Measurements from ENCODE around the gene RANBP3L. TPM values are rescaled to one million over a fixed set of nuclear protein-coding genes. Genes with fewer than 3 reads are reported as not detected.

The RANBP3L gene
- total and polyA plus RNA-seq, 4 donors: 0.33 to 9.2 (median 2.1) TPM

DNA sequence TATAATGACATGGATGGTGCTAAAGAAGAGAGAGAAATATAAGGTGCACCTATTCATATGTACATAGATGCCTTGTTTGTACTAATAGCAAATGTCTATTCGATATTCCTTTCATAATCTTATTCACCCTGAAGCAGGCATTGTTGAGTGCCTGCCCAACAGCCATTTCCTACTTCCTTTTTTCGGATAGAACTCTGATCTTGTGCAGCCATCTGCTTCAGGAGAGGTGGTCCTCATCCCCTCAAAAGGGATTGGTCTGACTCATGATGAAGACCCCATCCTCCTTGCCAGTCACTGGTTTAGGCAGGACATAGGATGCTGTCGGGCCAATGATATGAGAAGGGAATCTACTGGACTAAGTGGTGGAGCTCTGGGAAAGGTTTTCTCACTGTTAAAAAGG, 8.4 kb upstream of the RANBP3L start:
- H3K27me3 ChIP-seq (ENCODE audit: control insufficient read depth in 4 of 4, insufficient read depth in 4 of 4, low read length in 3 of 4): no peaks in the 10 kb centered on the region
- 82% methylated on average over 3 of the region's 3 CpGs for WGBS
- no peak overlapping the region for H3K9ac ChIP-seq (ENCODE audit: low read depth in 1 of 2, low read length in 2 of 2)
- no peaks in the 10 kb centered on the region for H3K36me3 ChIP-seq (ENCODE audit: control insufficient read depth in 4 of 4, insufficient read depth in 3 of 4, low read depth in 1 of 4, low read length in 3 of 4)
- H3K4me1 ChIP-seq (ENCODE audit: control insufficient read depth in 4 of 4, insufficient read depth in 4 of 4, low read length in 3 of 4): peaks cover 0 to 18% (median 9%) of the 10 kb centered on the region in 4 donors
- TF ChIP-seq HNF4A (conservative IDR thresholded peaks at IDR 0.05) (no peak), JUND (IDR thresholded peaks at IDR 0.05) (no peak), CTCF (IDR thresholded peaks at IDR 0.05; ENCODE audit: low read depth, low read length, missing input control) (no peak), SP1 (IDR thresholded peaks at IDR 0.05) (no peak), GABPA (IDR thresholded peaks at IDR 0.05 in 1 of 2, conservative IDR thresholded peaks at IDR 0.05 in 1 of 2) (no peak), YY1 (IDR thresholded peaks at IDR 0.05) (no peak), FOXA2 (IDR thresholded peaks at IDR 0.05) (no peak), RXRA (IDR thresholded peaks at IDR 0.05) (no peak), EGR1 (IDR thresholded peaks at IDR 0.05; ENCODE audit: low read depth in 2 of 2) (no peak), NR2F2 (IDR thresholded peaks at IDR 0.05) (no peak), ZBTB33 (IDR thresholded peaks at IDR 0.05) (no peak), REST (IDR thresholded peaks at IDR 0.05) (no peak), FOXA1 (IDR thresholded peaks at IDR 0.05) (no peak), RAD21 (IDR thresholded peaks at IDR 0.05) (no peak), MAX (IDR thresholded peaks at IDR 0.05) (no peak), ATF3 (IDR thresholded peaks at IDR 0.05) (no peak), HNF4G (IDR thresholded peaks at IDR 0.05) (no peak), TAF1 (conservative IDR thresholded peaks at IDR 0.05) (no peak)
- H3K4me3 ChIP-seq (ENCODE audit: low read depth in 1 of 3, low read length in 3 of 3): no peak overlapping the region
- H3K27ac ChIP-seq (ENCODE audit: low read depth in 1 of 2, low read length in 2 of 2): no peak overlapping the region
- H3K9me3 ChIP-seq (ENCODE audit: control insufficient read depth in 4 of 4, low read length in 3 of 4): no peaks in the 10 kb centered on the region
- no peak for DNase-seq (ENCODE audit: low spot score)

Measured in liver (tissue), 9 donors.